ENCODE data around the gene LTC4S.

GRCh38 chr5:179777909-179778308 is 15.9 kb upstream of the LTC4S start:
- TF ChIP-seq SMAD1 (IDR thresholded peaks at IDR 0.05; ENCODE audit: low read depth, low read length, partially characterized antibody) = no peak
- TF ChIP-seq TBL1XR1 (IDR thresholded peaks at IDR 0.05; ENCODE audit: low read length in 2 of 2) = no peak
- no peak for TF ChIP-seq SPI1 (IDR thresholded peaks at IDR 0.05; ENCODE audit: borderline replicate concordance, low read depth, low read length)
- no peak for TF ChIP-seq ATF4 (CRISPR knock-in tag; IDR thresholded peaks at IDR 0.05)
- no peak for TF ChIP-seq ZNF707 (CRISPR knock-in tag; conservative IDR thresholded peaks at IDR 0.05)
- no peak for TF ChIP-seq BMI1 (IDR thresholded peaks at IDR 0.05; ENCODE audit: low read length)
- TF ChIP-seq ZNF655 (CRISPR knock-in tag; IDR thresholded peaks at IDR 0.05) = no peak
- TF ChIP-seq ZNF175 (CRISPR knock-in tag; IDR thresholded peaks at IDR 0.05; ENCODE audit: low read depth) = no peak
- no peak for TF ChIP-seq ELK1 (CRISPR knock-in tag; IDR thresholded peaks at IDR 0.05)
- no peak for TF ChIP-seq MTA3 (IDR thresholded peaks at IDR 0.05; ENCODE audit: borderline replicate concordance)

Measured in K562 (cell line).